OCI-LY1 (cell line): ENCODE measurements around the gene PCK1.

ENCODE experiments used
- H2AFZ ChIP-seq: fragments of 200-600 bp; sonication (generic), shearing (Covaris generic); 2 replicates; pipeline ENCODE4 v1.6.0; 2014; ENCODE audit warnings: antibody characterized with exemption, mild to moderate bottlenecking, low read length
- H3F3A ChIP-seq: fragments of 200-600 bp; sonication (generic), shearing (Covaris generic); 2 replicates; pipeline ENCODE4 v1.6.0; 2014; ENCODE audit warnings: mild to moderate bottlenecking, antibody characterized with exemption, low read length, moderate library complexity; ENCODE audit not compliant: insufficient read depth
- H3K27ac ChIP-seq: fragments of 200-600 bp; sonication (generic); 2 replicates; pipeline ENCODE4 v1.5.1; 2014; ENCODE audit warnings: low read length, mixed run types, mild to moderate bottlenecking, low read depth; ENCODE audit not compliant: poor library complexity, severe bottlenecking
- H3K27me3 ChIP-seq: fragments of 200-600 bp; sonication (generic); 2 replicates; pipeline ENCODE4 v1.6.0; 2014; ENCODE audit warnings: antibody characterized with exemption, mild to moderate bottlenecking, low read length, moderate library complexity; ENCODE audit not compliant: insufficient read depth
- H3K36me3 ChIP-seq: fragments of 200-600 bp; sonication (generic); 2 replicates; pipeline ENCODE4 v1.6.1; 2014; ENCODE audit warnings: mild to moderate bottlenecking, antibody characterized with exemption, low read length, moderate library complexity, mixed read lengths; ENCODE audit not compliant: insufficient read depth
- H3K4me1 ChIP-seq: fragments of 200-600 bp; sonication (generic); 2 replicates; pipeline ENCODE4 v1.5.1; 2014; ENCODE audit warnings: mild to moderate bottlenecking, low read length, moderate library complexity; ENCODE audit not compliant: insufficient read depth, severe bottlenecking
- H3K4me2 ChIP-seq: fragments of 200-600 bp; sonication (generic), shearing (Covaris generic); 2 replicates; pipeline ENCODE4 v1.6.1; 2014; ENCODE audit warnings: low read length
- H3K4me3 ChIP-seq: fragments of 200-600 bp; sonication (generic); 2 replicates; pipeline ENCODE4 v1.5.1; 2014; ENCODE audit warnings: low read length, low read depth, mild to moderate bottlenecking, mixed read lengths; ENCODE audit not compliant: poor library complexity, severe bottlenecking
- H3K79me2 ChIP-seq: fragments of 200-600 bp; shearing (Covaris generic); 2 replicates; pipeline ENCODE4 v1.6.1; 2016; ENCODE audit warnings: mixed run types, low read length, mixed read lengths; ENCODE audit not compliant: insufficient read depth
- H3K9ac ChIP-seq: fragments of 200-600 bp; sonication (generic), shearing (Covaris generic); 2 replicates; pipeline ENCODE4 v1.6.1; 2014; ENCODE audit warnings: mild to moderate bottlenecking, low read length, mixed read lengths
- H3K9me2 ChIP-seq: fragments of 200-600 bp; sonication (generic), shearing (Covaris generic); 2 replicates; pipeline ENCODE4 v1.6.1; 2014; ENCODE audit warnings: low read depth, mild to moderate bottlenecking, low read length, mixed read lengths
- H3K9me3 ChIP-seq: fragments of 200-600 bp; shearing (Covaris generic); 2 replicates; pipeline ENCODE4 v1.6.1; 2014; ENCODE audit warnings: low read length, mixed read lengths
- H4K20me1 ChIP-seq: fragments of 200-600 bp; sonication (generic), shearing (Covaris generic); 2 replicates; pipeline ENCODE4 v1.6.0; 2016; ENCODE audit warnings: mild to moderate bottlenecking, low read length; ENCODE audit not compliant: insufficient read depth
- EZH2 ChIP-seq: fragments of 200-600 bp; sonication (generic), shearing (Covaris generic); IDR thresholded peaks from 2 replicates; pipeline ENCODE4 v1.8.0; 2017; ENCODE audit warnings: borderline replicate concordance, mixed run types, mild to moderate bottlenecking, antibody characterized with exemption, low read length, moderate library complexity, mixed read lengths
- TF ChIP-seq, protein P1 (sequence below): fragments of 200-600 bp; sonication (generic), shearing (Covaris generic); IDR thresholded peaks from 2 replicates; pipeline ENCODE4 v1.5.1; 2017; ENCODE audit warnings: mild to moderate bottlenecking, antibody characterized with exemption, low read length, moderate library complexity, mixed read lengths

PCK1 gene

DNA sequence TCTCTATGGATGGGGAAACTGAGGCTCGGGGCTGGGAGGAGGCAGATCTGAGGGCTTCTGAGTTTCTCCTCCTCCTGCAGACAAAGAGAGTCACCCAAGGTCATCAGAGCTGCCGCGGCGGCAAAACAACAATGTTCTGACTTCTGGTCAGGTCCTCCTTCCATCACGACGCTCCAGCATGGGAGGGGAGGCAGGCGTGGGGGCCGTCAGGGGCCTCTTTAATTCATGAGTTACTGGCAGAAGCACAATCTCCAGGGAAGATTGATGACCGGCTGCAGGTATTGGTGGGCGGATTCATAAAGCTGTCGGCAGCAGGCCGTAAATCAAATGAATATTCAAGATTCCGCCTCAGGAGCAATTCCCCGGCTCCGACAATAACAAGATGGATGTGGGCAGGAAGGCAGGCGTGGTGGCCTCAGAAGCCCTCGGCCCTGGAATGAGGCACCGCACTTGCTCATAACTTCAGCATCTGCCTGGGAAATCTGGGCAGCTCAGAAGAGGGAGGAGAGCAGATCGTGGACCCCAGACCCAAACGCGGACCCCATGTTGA lies 19.1 kb downstream of the PCK1 start:
- H3K4me3 ChIP-seq = no peak overlapping the region
- no peaks in the 10 kb centered on the region for H3K9me3 ChIP-seq
- no peak for TF ChIP-seq EZH2
- TF ChIP-seq, protein P1, sequence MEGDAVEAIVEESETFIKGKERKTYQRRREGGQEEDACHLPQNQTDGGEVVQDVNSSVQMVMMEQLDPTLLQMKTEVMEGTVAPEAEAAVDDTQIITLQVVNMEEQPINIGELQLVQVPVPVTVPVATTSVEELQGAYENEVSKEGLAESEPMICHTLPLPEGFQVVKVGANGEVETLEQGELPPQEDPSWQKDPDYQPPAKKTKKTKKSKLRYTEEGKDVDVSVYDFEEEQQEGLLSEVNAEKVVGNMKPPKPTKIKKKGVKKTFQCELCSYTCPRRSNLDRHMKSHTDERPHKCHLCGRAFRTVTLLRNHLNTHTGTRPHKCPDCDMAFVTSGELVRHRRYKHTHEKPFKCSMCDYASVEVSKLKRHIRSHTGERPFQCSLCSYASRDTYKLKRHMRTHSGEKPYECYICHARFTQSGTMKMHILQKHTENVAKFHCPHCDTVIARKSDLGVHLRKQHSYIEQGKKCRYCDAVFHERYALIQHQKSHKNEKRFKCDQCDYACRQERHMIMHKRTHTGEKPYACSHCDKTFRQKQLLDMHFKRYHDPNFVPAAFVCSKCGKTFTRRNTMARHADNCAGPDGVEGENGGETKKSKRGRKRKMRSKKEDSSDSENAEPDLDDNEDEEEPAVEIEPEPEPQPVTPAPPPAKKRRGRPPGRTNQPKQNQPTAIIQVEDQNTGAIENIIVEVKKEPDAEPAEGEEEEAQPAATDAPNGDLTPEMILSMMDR = no peak
- H3F3A ChIP-seq = no peaks in the 10 kb centered on the region
- no peaks in the 10 kb centered on the region for H3K79me2 ChIP-seq
- H3K9ac ChIP-seq = no peak overlapping the region
- H3K9me2 ChIP-seq = no peaks in the 10 kb centered on the region
- H3K27ac ChIP-seq = no peak overlapping the region
- H3K4me2 ChIP-seq = no peak overlapping the region
- H3K36me3 ChIP-seq = no peaks in the 10 kb centered on the region
- H2AFZ ChIP-seq = no peak overlapping the region
- no peaks in the 10 kb centered on the region for H3K4me1 ChIP-seq
- H4K20me1 ChIP-seq = no peaks in the 10 kb centered on the region
- 0 out of 2 replicates have a peak, but pooled peaks cover 7% of the 10 kb centered on the region for H3K27me3 ChIP-seq

DNA sequence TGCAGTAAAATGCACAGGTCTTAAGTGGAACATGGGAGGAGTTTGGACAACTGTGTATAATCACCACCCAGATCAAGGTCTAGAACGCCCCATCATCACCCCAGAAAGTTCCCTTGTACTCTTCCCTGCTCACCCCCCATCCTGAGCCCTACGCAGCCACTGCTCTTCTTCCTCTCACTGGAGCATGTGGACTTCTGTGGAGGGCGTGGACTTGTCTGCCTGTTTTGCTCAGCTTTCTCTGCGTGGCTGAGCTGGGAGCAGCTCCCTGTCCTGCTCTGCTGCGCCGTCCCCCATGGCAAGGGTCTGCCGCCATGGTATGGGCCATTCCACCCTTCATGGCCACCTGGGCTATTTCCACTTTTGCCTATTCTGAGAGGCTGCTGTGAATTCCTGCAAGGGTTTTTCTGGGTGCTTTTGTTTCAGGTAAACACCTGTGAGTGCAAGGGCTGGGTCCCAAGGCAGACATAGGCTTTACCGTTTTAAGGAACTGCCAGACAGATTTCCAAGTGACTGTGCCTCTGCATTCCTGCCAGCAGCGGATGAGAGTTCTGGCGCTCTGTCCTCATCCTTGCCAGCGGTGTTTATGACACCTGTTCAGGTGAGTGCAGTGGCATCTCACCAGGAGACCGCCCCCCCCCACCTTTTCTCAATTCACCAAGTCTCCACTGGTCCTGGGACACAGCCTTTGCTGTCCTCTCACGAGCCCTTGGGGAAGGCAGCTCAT lies 19.7 kb downstream of the PCK1 start:
- Histone ChIP-seq H3K9me3 (no peaks in the 10 kb centered on the region), H3K4me1 (no peaks in the 10 kb centered on the region), H3K27me3 (0 out of 2 replicates have a peak, but pooled peaks cover 7% of the 10 kb centered on the region)

DNA sequence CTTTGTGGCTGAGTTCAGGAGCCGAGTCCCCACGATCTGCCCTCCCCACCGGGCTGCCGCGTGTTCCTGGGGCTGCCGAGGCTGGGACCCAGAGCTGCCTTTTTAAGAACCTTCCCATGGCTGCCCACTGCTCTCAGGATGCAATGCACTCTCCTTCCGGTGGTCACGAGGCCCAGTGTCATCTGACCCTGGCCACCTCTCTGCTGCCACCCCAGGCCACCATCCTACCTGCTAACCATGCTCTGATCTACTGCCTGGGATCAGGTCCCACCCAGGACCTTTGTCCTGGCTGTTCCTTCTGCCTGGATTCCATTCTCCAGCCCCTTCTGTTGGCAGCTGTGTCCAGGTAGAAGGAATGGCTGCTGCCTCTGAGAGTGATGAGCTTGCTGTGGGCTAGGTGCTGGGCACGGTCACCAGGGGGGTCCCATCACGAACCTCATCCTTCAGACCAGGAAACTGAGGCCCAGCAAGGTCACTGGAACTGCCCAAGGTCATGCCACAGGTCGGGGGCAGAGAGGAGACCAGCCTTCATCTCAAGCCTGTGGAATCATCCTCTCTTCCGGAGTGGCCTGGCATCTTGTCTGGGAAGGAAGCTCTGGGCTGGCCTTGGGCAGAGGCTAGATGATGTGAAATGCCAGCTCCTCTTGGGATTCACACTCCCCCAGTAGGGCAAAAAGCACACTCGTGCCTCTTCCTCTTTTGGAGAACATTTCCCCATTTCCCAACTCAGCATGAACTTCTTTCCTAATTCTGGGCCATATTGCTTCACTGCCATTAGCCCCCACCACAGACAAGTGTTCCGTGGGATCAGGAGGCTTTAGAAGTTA lies 20.5 kb downstream of the PCK1 start:
- Histone ChIP-seq H3K36me3 (no peaks in the 10 kb centered on the region), H3K9ac (no peak overlapping the region), H3K4me2 (no peak overlapping the region), H3K9me3 (no peaks in the 10 kb centered on the region), H3K79me2 (no peaks in the 10 kb centered on the region), H3K27me3 (peaks cover 11% of the 10 kb centered on the region; the same call in 1 of the 2 replicates), H3K9me2 (no peaks in the 10 kb centered on the region), H4K20me1 (no peaks in the 10 kb centered on the region), H3K4me1 (no peaks in the 10 kb centered on the region), H3K4me3 (no peak overlapping the region), H3K27ac (no peak overlapping the region), H2AFZ (no peak overlapping the region), H3F3A (no peaks in the 10 kb centered on the region)
- TF ChIP-seq, protein P1 = no peak
- TF ChIP-seq EZH2 = no peak

More for the DNA sequence above, 19.7 kb downstream of the PCK1 start:
- no peak overlapping the region for H3K4me3 ChIP-seq
- no peaks in the 10 kb centered on the region for H3F3A ChIP-seq
- no peaks in the 10 kb centered on the region for H3K79me2 ChIP-seq
- TF ChIP-seq, protein P1 = no peak
- TF ChIP-seq EZH2 = no peak
- H3K9ac ChIP-seq = no peak overlapping the region
- H3K36me3 ChIP-seq = no peaks in the 10 kb centered on the region
- no peak overlapping the region for H3K27ac ChIP-seq
- H3K9me2 ChIP-seq = no peaks in the 10 kb centered on the region
- H4K20me1 ChIP-seq = no peaks in the 10 kb centered on the region
- H3K4me2 ChIP-seq = no peak overlapping the region
- H2AFZ ChIP-seq = no peak overlapping the region
